Brain microvascular endothelial cell (primary cell): ENCODE data around the gene AKT2.

Source experiments
- DNase-seq: peaks from one replicate; pipeline ENCODE4 v3.0.0-alpha.2; 2020
- H3K27ac ChIP-seq: fragments of 250-450 bp; sonication (Bioruptor Pico); 2 replicates; pipeline ENCODE4 v1.5.1; 2020; ENCODE audit warnings: mild to moderate bottlenecking, moderate library complexity
- H3K27me3 ChIP-seq: fragments of 250-450 bp; sonication (Bioruptor Pico); replicated peaks from 2 replicates; pipeline ENCODE4 v1.5.1; 2020; ENCODE audit warnings: mild to moderate bottlenecking
- H3K36me3 ChIP-seq: fragments of 250-450 bp; sonication (Bioruptor Pico); replicated peaks from 2 replicates; pipeline ENCODE4 v1.5.1; 2020; ENCODE audit warnings: mild to moderate bottlenecking
- H3K4me3 ChIP-seq: 2 replicates; pipeline ENCODE4 v1.5.1; 2011; ENCODE audit warnings: low read depth, mild to moderate bottlenecking, control low read depth, low read length, moderate library complexity
- CTCF ChIP-seq: IDR thresholded peaks from 2 replicates; pipeline ENCODE4 v1.5.1; 2011; ENCODE audit warnings: low read depth, mild to moderate bottlenecking, moderate library complexity, low read length, control low read depth, inconsistent platforms; ENCODE audit errors: missing control alignments
- in situ Hi-C: cut with HindIII; loops from 2 replicates; pipeline ENCODE4 v1.10.0; 2017; ENCODE audit warnings: low sequenced_read_pairs, low pct_ligation_motif_present

AKT2 gene

GRCh38 chr19:40309666-40310065 is 24.5 kb upstream of the AKT2 start:
- in situ Hi-C loops = no loop called here
- no peaks in the 10 kb centered on the region for H3K27me3 ChIP-seq
- DNase-seq = no peak
- no peak overlapping the region for H3K27ac ChIP-seq
- no peaks in the 10 kb centered on the region for H3K36me3 ChIP-seq
- no peak for TF ChIP-seq CTCF
- H3K4me3 ChIP-seq = no peak overlapping the region

DNA sequence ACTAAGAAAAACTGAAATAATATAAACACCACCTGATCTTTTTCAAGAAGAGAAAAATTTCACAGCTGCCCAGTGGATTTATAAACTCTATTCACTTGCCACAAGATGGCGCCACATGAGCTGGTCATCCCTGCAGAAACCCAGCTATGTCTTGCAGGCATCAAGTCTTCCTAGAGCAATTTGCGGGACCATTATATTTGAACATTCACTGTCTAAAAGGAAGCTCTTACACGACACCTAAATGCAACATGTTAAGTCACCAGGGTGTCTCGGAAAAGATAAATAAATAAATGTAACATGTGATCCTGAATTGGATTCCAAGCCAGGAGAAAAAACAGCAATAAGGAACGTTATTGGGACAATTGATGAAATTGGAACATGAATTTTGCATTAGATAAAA is 20.3 kb upstream of the AKT2 start:
- Histone ChIP-seq H3K36me3 (no peaks in the 10 kb centered on the region), H3K27ac (no peak overlapping the region), H3K4me3 (no peak overlapping the region), H3K27me3 (no peaks in the 10 kb centered on the region)
- peak; percentile 81 for TF ChIP-seq CTCF
- in situ Hi-C loops = no loop called here
- DNase-seq = peak; percentile 68

GRCh38 chr19:40304306-40304705 is 19.2 kb upstream of the AKT2 start:
- H3K4me3 ChIP-seq = no peak overlapping the region
- no peak overlapping the region for H3K27ac ChIP-seq
- H3K36me3 ChIP-seq = no peaks in the 10 kb centered on the region
- no peak for TF ChIP-seq CTCF
- H3K27me3 ChIP-seq = no peaks in the 10 kb centered on the region
- DNase-seq = no peak
- in situ Hi-C loops = no loop called here

DNA sequence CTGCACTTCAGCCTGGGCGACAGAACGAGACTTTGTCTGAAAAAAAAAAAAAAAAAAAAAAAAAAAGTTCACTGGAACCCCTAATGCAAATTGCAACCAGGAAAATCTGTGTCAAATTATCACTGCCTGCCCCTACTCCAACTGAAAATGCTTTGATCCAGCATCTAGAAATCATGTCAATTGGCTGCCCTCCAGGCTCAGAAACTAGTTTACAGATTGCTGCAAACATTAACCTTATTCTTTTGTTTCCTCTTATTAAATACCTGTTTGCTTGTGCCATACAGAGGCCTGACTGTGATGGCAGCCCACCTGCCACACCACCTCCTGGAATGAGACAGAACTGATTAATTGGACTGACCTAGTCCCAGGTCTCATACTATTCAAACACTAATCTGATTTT is 18.6 kb upstream of the AKT2 start:
- H3K4me3 ChIP-seq = no peak overlapping the region
- TF ChIP-seq CTCF = no peak
- DNase-seq = no peak
- H3K27me3 ChIP-seq = no peaks in the 10 kb centered on the region
- no peak overlapping the region for H3K27ac ChIP-seq
- H3K36me3 ChIP-seq = no peaks in the 10 kb centered on the region
- in situ Hi-C loops = no loop called here

DNA sequence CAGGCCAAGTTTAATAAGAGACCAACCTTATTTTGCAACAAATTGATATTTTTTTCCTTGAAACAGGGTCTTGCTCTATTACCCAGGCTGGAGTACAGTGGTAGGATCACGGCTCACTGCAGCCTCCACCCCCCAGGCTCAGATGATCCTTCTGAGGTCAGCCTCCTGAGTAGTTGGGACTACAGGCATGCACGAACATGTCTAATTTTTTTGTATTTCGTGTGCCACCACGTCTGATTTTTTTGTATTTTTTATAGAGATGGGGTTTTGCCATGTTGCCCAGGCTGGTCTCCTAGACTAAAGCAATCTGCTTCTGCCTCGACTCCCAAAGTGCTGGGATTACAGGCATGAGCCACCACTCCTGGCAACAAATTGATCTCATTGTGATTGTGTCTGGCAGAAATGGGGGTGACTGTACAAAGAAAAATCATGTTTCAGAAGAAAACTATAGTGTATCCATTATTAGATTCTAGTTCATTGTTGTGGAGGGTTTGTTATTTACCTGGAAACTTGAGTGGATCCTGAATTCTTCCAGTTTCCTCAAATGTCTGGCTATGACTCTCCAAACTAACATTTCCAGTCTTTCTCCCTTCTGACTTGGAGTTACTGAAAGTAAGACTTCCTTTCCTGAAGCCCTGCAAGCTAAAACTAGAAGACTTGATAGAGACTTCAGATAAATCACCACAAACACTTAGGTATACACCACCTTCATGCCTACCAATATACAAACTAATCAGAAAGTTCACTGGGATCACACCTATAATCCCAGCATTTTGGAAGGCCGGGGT is 17.3 kb upstream of the AKT2 start:
- H3K36me3 ChIP-seq = no peaks in the 10 kb centered on the region
- TF ChIP-seq CTCF = no peak
- no peak for DNase-seq
- H3K27me3 ChIP-seq = no peaks in the 10 kb centered on the region
- no peak overlapping the region for H3K4me3 ChIP-seq
- no peak overlapping the region for H3K27ac ChIP-seq
- in situ Hi-C loops = no loop called here

GRCh38 chr19:40300668-40301067 is 15.5 kb upstream of the AKT2 start:
- Histone ChIP-seq H3K27ac (no peak overlapping the region), H3K36me3 (no peaks in the 10 kb centered on the region), H3K27me3 (no peaks in the 10 kb centered on the region), H3K4me3 (no peak overlapping the region)
- no peak for TF ChIP-seq CTCF
- no peak for DNase-seq
- in situ Hi-C loops = no loop called here
